EH (cell line): Measurements from ENCODE around the gene KCNQ4.

Experiments
- DNase-seq: peaks from one replicate; pipeline ENCODE4 v3.0.0-alpha.2; 2015; ENCODE audit warnings: low read depth

KCNQ4 gene

DNA sequence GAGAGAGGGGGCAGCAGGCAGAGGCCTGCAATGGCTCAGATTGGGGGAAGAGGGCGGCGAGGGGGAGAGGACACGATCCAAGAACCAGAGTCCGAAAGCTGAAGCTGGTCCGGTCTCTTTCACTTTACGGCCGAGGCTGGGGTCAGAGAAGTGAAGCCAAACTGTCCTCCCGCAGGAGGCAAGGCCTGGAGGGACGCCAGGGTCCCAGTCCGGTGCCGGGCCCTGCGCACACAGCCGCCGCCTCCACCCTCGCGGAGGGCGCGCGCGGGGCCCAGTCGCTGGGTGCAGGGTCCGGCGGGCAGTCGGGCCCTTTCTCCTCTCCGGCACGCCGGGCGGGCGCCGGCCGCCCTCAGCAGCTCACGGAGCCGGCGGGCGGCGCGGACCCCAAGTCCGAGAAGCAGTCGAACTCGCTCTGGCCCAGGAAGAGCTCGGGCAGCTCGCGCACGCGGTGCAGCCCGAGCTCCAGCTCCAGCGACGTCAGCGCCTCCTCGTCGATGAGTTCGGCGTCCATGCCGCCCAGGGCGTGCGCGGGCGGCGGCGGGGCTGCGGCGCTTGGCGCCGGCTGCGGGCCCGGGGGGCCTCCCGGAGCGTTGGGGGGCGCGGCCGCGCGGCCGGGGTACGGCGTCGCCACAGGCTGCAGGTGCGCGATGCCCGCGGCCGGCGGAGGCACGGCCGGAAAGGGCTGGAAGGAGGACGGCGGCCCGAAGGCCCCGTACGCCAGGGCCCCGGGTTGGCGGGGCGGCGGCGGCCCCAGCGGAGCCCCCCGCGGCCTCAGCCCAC, 77.8 kb downstream of the KCNQ4 start:
- peak; percentile 62 for DNase-seq

DNA sequence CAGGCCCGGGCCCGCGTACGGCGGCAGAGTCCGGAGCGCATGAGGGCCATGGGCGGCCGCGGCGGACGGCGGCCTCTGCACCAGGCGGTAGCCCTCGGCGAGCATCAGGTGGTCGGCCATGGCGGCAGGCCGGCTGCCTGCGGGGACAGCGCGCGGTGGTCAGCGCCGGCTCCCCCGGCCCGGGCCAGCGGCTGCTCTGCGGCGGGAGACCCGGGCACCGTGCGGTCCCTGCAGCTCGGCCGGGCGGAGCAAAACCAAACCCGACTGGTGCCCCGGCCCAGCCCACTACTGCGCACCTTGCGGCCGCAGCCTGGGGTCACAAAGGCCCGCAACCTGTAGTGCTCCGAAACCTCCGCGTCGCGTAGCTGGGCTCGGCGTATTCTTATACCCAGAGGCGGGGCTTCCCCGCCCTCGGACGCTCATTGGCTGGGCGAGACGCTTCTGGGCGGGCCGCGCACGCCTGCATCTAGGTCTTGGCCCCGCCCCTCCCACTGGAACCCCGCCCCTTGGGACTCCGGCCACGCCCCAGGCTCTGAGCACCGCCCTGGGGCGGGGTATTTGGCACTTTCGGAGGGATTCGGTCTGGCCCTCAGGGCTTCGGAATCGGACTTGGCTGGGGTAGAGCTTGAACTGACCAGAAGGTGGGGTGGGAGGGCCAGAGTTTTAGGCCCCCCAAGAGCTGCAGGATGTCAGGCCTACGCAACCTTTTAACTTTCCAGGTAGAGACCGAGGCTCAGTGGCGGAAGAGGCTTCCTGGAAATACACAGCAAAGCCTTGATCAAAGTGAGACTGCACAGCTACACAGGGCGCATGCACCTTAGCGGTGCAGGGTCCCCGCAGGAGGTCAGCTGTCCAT, 78.6 kb downstream of the KCNQ4 start, which contains the start of gene CITED4:
CITED4 (minus strand) TSS at position 356 of the 856 bp plus-strand sequence; CDS start at position 120, 236 bp downstream.
- DNase-seq = peak; percentile 92

DNA sequence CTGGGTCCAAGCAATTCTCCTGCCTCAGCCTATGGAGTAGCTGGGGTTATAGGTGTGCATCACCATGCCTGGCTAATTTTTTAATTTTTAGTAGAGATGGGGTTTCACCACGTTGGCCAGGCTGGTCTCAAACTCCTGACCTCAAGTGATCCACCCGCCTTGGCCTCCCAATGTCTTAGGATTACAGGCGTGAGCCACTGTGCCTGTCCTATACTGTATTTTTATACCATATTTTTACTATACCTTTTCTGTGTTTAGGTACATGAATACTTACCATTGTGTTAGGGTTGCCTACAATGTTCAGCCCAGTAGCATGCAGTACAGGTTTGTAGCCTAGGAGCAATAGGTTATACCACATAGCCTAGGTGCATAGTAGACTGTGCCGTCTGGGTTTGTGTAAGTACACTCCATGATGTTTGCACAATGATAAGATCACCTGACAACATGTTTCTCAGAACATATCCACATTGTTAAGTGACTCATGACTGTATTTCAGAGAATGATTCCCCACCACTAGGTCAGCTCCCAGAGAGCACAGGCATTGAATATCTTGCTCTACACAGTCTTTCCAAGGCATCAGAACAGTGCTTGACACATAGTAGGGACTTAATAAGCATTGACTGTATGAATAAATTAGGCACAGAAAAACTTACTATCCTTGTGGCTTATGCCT, 84.6 kb downstream of the KCNQ4 start:
- DNase-seq = peak; percentile 67

DNA sequence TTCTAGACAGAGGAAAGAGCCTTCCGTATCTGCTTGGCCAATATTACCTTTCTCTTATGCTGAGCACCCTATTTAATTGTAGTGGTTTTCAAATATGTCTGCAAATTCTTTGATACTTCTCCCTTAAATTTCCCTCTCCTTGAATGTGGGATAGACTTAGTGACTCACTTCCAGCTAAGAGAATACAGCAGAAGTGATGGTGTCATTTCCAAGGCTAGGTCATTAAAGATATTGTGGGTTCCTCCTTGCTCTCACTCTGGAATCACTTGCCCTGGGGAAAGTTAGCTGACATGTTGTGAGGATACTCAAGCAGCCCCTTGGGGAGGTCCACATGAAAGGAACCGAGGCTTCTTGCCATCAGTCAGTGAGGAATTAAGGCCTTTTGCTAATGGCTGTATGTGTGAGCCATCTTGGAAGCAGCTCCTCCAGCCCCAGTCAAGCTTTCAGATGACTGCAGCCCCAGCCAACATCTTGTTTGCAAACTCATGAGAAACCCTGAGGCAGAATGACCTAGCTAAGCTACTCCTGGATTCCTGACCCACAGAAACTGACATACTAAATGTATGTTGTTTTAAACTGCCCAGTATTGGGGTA, 86.6 kb downstream of the KCNQ4 start:
- DNase-seq = peak; percentile 54

DNA sequence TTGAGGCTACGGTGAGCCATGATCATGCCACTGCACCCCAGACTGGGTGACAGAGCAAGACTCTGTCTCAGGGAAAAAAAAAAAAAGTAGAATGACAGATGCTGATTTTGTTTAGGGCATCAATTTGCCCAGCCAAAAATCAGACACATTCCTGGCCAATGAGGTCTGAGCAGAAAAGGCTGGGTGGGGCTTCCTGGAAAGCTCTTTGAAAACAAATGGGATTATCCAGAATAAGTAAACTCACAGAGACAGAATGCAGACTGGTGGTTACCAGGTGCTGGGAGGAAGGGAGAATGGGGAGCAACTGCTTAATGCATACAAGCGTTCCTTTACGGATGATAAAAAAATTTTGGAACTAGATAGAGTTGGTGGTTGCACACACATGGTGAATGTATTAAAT, 88.7 kb downstream of the KCNQ4 start:
- no peak for DNase-seq

DNA sequence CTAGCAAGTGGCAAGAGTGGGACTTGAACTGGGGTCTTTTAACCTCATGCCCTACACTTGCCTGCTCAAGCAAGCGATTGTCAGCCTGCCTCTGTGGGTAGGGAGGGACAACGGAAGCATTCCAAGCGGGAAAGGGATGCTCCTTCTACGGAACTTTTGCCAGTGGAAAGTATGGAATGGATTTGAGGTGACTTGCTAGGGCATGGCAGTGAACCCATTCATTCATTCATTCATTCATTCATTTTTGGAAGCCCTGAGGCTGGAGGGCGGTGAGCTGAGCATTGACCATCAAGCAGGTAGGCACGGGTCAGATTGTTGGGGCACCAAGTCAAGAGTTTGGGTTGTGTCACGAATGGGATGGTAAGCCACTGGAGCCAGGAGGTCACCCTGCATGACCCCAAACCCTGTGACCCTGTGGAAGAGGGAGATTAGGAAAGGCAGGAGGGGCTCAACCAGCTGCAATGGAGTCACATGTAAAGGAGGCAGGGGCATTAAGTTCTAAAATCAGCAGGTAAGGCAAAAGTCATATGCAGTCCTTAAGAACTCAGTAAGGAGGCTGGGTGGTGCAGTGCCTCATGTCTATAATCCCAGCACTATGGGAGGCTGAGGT, 90.4 kb downstream of the KCNQ4 start:
- DNase-seq = no peak

DNA sequence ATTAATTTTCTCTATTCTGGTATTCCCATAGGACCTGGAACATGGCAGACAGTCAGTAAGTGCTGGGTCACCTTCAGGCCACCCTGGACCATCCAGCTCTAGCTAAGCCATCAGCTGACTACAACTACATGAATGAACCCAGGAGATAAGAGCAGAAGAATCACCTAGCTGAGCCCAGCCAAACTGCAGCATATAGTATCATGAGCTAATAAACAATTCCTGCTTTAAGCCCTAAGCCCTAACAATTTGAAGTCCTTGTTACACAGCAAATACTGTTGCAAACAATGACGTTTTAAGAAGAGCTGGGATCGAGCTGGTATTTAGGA, 92.8 kb downstream of the KCNQ4 start:
- DNase-seq = no peak

DNA sequence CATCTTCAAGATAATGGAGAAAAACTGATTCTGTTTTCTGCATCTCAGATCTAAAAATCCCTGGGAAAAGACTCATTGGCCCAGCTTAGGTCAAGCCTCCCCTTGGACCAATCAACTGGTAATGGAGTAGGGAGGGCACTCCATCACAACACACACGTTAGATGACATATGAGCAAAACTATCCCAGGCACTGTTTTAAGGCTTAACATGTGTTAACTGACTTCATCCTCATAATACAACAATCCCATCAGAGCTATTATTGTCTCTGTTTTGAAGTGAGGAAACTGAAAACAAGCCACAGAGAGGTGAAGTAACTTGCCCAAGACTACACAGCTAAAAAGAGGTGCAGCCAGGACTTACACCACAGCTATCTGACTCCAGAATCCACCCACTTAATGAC, 93.3 kb downstream of the KCNQ4 start:
- peak; percentile 40 for DNase-seq

DNA sequence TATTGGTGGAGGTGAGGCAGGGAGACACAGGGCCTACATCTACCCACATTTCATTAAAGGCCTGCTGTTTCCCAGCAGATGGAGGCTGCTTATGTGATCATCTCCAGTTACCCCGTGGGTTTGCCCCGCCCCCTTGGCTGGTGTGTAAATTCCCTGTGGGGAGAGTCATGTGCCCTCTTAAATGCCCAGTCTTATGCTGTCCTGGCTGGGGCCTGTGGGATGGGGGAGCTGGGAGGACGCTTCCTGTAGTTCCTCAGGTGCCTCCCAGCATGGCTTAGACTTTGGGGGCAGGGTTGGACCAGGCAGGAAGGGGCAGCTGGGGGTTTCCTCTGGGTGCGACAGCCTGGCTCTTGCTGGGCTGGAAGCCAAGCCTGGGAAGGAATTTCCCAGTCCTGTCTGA, 94.1 kb downstream of the KCNQ4 start:
- peak; percentile 92 for DNase-seq

DNA sequence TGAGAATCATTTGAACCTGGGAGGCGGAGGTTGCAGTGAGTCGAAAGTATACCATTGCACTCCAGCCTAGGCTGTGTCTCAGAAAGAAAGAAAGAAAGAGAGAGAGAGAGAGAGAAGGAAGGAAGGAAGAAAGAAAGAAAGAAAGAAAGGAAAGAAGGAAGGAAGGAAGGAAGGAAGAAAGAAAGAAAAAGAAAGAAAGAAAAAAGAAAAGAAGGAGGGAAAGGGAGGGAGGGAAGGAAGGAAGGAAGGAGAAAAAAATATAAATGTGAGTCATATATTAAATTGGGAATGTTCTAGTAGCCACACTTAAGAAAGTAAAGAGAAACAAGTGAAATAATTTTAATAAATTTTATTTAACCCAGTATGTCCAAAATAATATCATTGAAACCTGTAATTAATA, 95.3 kb downstream of the KCNQ4 start:
- DNase-seq = no peak

DNA sequence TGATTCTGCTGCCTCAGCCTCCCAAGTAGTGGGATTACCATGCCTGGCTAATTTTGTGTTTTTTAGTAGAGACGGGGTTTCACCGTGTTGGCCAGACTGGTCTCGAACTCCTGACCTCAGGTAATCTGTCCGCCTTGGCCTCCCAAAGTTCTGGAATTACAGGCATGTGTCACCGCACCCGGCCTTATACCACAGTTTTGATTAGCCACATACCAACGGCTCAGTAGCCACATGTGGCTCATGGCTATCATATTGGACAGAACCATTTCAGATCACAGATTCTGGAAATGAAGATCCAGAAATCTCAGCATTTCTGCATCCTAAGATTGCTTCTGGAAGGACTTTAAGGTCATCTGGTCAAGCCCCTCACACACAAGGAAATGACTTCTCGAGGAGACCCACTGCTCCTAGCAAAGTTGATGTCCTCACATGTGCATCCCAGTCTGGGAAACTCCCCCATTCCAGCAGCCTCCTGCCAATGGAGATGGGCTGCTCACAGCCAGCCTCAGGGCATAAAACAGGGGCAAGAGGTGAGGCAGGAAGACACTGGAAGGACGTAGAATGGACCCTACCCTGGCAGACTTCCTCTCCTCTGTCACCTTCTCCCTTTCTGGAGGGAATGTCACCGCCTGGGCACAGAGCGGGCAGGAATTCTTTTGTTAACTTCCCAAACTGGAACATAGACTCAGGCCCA, 96.0 kb downstream of the KCNQ4 start:
- DNase-seq = no peak

DNA sequence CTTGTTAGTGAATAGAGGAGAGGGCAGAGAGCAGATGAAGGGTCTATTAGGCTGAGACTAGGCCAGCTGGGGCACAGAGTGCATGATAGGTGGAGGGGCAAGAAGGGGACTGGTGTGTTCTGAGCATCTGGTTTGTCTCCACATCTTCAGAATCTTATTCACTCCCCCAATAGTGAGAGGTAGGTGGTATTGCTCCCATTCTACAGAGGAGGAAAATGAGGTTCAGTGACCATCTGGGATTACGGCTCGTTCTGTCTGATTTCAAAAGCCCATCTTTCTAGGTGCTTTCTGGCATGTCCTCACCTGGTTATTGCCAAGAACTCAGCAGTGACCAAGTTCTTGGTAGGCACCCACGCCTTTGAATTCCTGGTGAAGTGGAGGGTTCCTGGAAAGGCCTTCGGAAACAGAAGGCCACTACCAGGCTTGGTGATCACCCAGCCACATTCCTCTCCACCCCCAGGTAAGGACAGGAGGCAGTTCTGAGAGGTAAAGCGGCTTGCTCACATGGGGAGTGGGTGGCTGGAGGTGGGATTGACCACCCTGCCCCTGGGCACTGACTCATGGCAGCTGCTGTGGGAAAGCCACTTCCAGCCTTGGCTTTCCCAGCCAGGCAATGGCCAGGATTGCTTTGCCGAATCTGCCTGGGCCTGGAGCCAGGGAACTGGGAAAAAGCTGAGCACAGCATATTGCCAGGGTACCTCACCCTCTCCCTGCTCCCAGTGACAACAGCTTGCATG, 97.4 kb downstream of the KCNQ4 start:
- DNase-seq = no peak

DNA sequence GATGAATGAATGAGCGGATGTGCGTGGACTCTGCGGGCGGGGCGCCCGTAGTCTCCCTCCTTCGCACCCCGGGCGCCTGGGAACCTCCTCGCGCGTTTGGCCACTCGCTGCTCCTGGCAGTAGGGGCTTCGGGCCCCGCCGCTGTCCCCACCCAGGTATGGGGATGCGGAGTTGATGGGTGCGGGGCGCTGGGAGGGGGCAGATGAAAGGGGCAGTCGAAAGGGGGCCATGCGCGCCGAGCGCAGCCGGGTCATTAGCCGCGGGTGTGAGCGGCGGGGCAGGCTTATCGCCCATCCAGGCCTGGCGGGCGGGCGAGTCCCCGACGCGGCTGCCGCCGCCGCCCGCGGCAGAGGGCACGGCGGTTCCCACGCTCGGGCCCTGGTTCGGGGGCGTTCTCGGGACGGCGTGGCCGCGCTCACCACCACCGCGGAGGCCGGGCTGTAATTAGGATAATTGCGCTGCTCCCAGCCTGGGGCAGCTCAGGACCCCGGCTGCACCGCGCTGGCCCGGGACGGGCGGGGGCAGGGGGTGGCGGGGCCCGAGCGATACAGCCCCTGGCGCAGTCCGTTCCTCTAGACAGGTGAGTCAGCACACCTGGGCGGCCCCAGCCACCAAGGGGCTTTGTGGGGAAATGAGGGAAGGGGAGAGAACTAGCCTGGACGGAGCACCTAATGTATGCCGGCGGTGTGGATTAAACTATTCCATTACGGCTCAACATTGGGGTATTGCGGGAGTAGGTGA, 100.6 kb downstream of the KCNQ4 start:
- DNase-seq = no peak

DNA sequence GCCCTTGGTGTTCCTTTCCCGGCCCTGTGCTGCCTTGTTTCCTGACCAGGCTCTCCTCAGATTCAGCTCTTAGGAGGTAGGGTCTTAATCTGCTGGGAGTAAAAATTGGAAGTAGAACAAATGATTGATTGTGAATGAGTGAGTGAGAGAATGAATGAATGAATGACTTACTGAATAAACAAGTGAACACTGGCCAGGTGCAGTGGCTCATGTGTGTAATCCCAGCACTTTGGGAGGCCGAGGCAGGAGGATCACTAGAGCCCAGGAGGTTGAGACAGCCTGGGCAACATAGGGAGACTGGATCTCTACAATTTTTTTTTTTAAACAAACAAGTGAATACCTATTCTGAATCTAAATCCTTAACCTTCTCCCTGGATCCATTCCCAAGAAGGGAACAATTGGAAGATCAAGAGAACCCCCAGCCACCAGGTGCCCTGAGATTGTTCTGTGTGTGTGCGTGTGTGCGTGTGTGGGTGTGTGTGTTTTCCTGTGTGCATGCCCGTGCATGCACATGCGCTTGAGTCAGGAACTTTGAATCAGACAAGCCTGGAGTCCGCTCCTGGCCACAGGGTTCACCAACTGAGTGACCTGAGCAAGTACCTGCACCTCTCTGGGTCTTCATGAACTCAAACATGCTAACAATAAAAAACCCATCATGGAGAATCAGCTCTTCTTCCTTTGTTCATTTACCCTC, 102.9 kb downstream of the KCNQ4 start:
- DNase-seq = no peak

DNA sequence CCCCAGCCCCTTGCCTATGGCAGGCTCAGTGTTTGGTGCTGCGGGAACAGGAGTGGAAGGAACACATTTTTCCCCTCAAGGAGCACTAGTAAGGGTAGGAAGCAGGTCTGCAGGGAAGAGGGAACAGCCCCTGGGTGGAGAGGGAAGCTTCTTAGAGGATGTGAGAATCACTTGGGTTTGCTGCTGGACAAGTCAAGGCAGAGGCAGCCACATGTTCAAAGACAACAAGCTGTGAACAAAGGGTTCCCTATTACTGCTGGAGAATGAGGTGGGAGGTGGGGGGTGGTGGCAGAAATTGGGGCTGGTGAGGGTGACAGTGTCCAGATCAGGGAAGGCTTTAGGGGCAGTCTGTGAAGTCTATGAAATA, 103.4 kb downstream of the KCNQ4 start:
- no peak for DNase-seq

DNA sequence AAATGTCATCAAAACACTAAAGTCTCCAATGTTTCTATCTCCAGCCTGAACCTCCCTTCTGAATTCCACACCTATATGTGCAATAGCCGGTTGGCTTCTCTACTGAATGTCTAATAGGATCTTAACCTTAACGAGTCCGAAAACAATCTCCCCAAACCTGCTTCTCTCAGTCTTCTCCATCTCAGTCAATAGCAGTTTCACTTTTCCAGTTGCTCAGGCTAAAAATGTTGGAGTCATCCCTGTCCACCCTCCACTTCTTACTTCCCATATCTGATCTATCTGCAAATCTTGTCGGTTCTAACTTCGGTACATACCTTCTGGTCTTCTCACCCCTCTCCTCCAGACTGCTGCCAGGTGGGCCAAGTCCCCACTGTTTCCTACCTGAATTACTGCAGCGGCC, 104.1 kb downstream of the KCNQ4 start:
- DNase-seq = no peak
